ENCODE measurements around the gene HOXB9.

HOXB9 gene

GRCh38 chr17:48612854-48613691 lies 13.1 kb downstream of the HOXB9 start:
- no peak overlapping the region for H3K27ac Mint-ChIP-seq
- no peak for DNase-seq
- no peaks in the 10 kb centered on the region for H3K9me3 Mint-ChIP-seq
- peaks cover 78% of the 10 kb centered on the region for H3K27me3 Mint-ChIP-seq
- H3K4me3 Mint-ChIP-seq, result peak overlapping the region; percentile 70
- peaks cover 48% of the 10 kb centered on the region for H3K4me1 Mint-ChIP-seq
- no peaks in the 10 kb centered on the region for H3K36me3 Mint-ChIP-seq (ENCODE audit: low read depth)
- peak; percentile 35 for ATAC-seq

GRCh38 chr17:48612456-48612853 lies 13.7 kb downstream of the HOXB9 start:
- Mint-ChIP-seq H3K27me3 (peaks cover 77% of the 10 kb centered on the region), H3K9me3 (no peaks in the 10 kb centered on the region), H3K27ac (no peak overlapping the region), H3K4me3 (peak overlapping the region; percentile 69), H3K4me1 (peaks cover 49% of the 10 kb centered on the region), H3K36me3 (ENCODE audit: low read depth) (no peaks in the 10 kb centered on the region)
- DNase-seq, result no peak
- ATAC-seq, result no peak

GRCh38 chr17:48611681-48612455 lies 14.3 kb downstream of the HOXB9 start:
- no peaks in the 10 kb centered on the region for H3K9me3 Mint-ChIP-seq
- no peaks in the 10 kb centered on the region for H3K36me3 Mint-ChIP-seq (ENCODE audit: low read depth)
- H3K4me3 Mint-ChIP-seq, result peak overlapping the region; percentile 91
- ATAC-seq (no peak), DNase-seq (no peak)
- peaks cover 44% of the 10 kb centered on the region for H3K4me1 Mint-ChIP-seq
- peaks cover 77% of the 10 kb centered on the region for H3K27me3 Mint-ChIP-seq
- no peak overlapping the region for H3K27ac Mint-ChIP-seq

GRCh38 chr17:48611213-48611612 lies 14.9 kb downstream of the HOXB9 start:
- DNase-seq (no peak), ATAC-seq (no peak)
- H3K27me3 Mint-ChIP-seq, result peaks cover 78% of the 10 kb centered on the region
- H3K4me1 Mint-ChIP-seq, result peaks cover 43% of the 10 kb centered on the region
- no peaks in the 10 kb centered on the region for H3K9me3 Mint-ChIP-seq
- H3K36me3 Mint-ChIP-seq (ENCODE audit: low read depth), result no peaks in the 10 kb centered on the region
- peak overlapping the region; percentile 88 for H3K27ac Mint-ChIP-seq
- peak overlapping the region; percentile 91 for H3K4me3 Mint-ChIP-seq

- DNase-seq (peak; percentile 81), ATAC-seq (peak; percentile 40)
- Mint-ChIP-seq H3K27me3 (peaks cover 74% of the 10 kb centered on the region), H3K4me3 (peak within 1 kb of the TSS; percentile 91), H3K4me1 (peaks cover 39% of the 10 kb centered on the region), H3K36me3 (ENCODE audit: low read depth) (no peaks in the 10 kb centered on the region), H3K27ac (peak within 1 kb of the TSS; percentile 88), H3K9me3 (no peaks in the 10 kb centered on the region)
Observed at GRCh38 chr17:48610282-48611211, 15.6 kb downstream of the HOXB9 start, which contains the start of gene HOXB7. HOXB7 (minus strand) TSS chr17:48611017; CDS start chr17:48610918, 99 bp downstream.

- Mint-ChIP-seq H3K27ac (no peak overlapping the region), H3K4me1 (peaks cover 33% of the 10 kb centered on the region), H3K36me3 (ENCODE audit: low read depth) (no peaks in the 10 kb centered on the region), H3K4me3 (peak overlapping the region; percentile 91), H3K9me3 (no peaks in the 10 kb centered on the region), H3K27me3 (peaks cover 71% of the 10 kb centered on the region)
- no peak for DNase-seq
- ATAC-seq, result no peak
Observed at GRCh38 chr17:48609759-48610281, 16.3 kb downstream of the HOXB9 start.

GRCh38 chr17:48609033-48609432 lies 17.1 kb downstream of the HOXB9 start:
- no peak for ATAC-seq
- H3K27ac Mint-ChIP-seq, result no peak overlapping the region
- peaks cover 73% of the 10 kb centered on the region for H3K27me3 Mint-ChIP-seq
- H3K36me3 Mint-ChIP-seq (ENCODE audit: low read depth), result no peaks in the 10 kb centered on the region
- H3K9me3 Mint-ChIP-seq, result no peaks in the 10 kb centered on the region
- H3K4me1 Mint-ChIP-seq, result peaks cover 35% of the 10 kb centered on the region
- no peak for DNase-seq
- H3K4me3 Mint-ChIP-seq, result no peak overlapping the region

- Mint-ChIP-seq H3K27me3 (peaks cover 73% of the 10 kb centered on the region), H3K36me3 (ENCODE audit: low read depth) (no peaks in the 10 kb centered on the region), H3K4me1 (peaks cover 30% of the 10 kb centered on the region), H3K27ac (no peak overlapping the region), H3K9me3 (no peaks in the 10 kb centered on the region), H3K4me3 (no peak overlapping the region)
- DNase-seq (no peak), ATAC-seq (no peak)
Observed at GRCh38 chr17:48608494-48608834, 17.7 kb downstream of the HOXB9 start.

- Mint-ChIP-seq H3K9me3 (no peaks in the 10 kb centered on the region), H3K4me1 (peaks cover 21% of the 10 kb centered on the region), H3K27ac (no peak overlapping the region), H3K4me3 (no peak overlapping the region), H3K36me3 (ENCODE audit: low read depth) (no peaks in the 10 kb centered on the region), H3K27me3 (peaks cover 77% of the 10 kb centered on the region)
- ATAC-seq, result no peak
- no peak for DNase-seq
Observed at GRCh38 chr17:48606892-48607614, 19.1 kb downstream of the HOXB9 start.

GRCh38 chr17:48605991-48606891 lies 19.9 kb downstream of the HOXB9 start:
- no peak for DNase-seq
- Mint-ChIP-seq H3K27ac (no peak overlapping the region), H3K36me3 (ENCODE audit: low read depth) (no peaks in the 10 kb centered on the region), H3K4me3 (no peak overlapping the region), H3K4me1 (peaks cover 18% of the 10 kb centered on the region), H3K27me3 (peaks cover 79% of the 10 kb centered on the region), H3K9me3 (no peaks in the 10 kb centered on the region)
- ATAC-seq, result no peak

- peaks cover 82% of the 10 kb centered on the region for H3K27me3 Mint-ChIP-seq
- ATAC-seq (no peak), DNase-seq (no peak)
- H3K4me3 Mint-ChIP-seq, result no peak overlapping the region
- H3K9me3 Mint-ChIP-seq, result no peaks in the 10 kb centered on the region
- H3K36me3 Mint-ChIP-seq (ENCODE audit: low read depth), result no peaks in the 10 kb centered on the region
- H3K27ac Mint-ChIP-seq, result no peak overlapping the region
- peaks cover 11% of the 10 kb centered on the region for H3K4me1 Mint-ChIP-seq
Observed at GRCh38 chr17:48605409-48605919, 20.7 kb downstream of the HOXB9 start.

GRCh38 chr17:48604770-48605329 lies 21.3 kb downstream of the HOXB9 start, which contains the start of gene HOXB6:
HOXB6 (minus strand) TSS chr17:48604986; CDS start chr17:48598150, 6,836 bp downstream.
- H3K36me3 Mint-ChIP-seq (ENCODE audit: low read depth), result no peaks in the 10 kb centered on the region
- no peak for DNase-seq
- ATAC-seq, result no peak
- H3K9me3 Mint-ChIP-seq, result no peaks in the 10 kb centered on the region
- peak within 1 kb of the TSS; percentile 48 for H3K4me3 Mint-ChIP-seq
- peaks cover 11% of the 10 kb centered on the region for H3K4me1 Mint-ChIP-seq
- peaks cover 87% of the 10 kb centered on the region for H3K27me3 Mint-ChIP-seq
- no peak within 1 kb of the TSS for H3K27ac Mint-ChIP-seq

Measured in activated naive CD8-positive, alpha-beta T cell treated with anti-CD3 and anti-CD28 coated beads, Interleukin-2, amount 50 U/mL, for 24 hours (primary cell).